ENCODE results near the gene MYO1E. TPM values are rescaled to one million over a fixed set of nuclear protein-coding genes. Genes with fewer than 3 reads are reported as not detected.

The MYO1E gene
- total and polyA plus RNA-seq, 4 donors, result 6.7 to 70.9 (median 21.6) TPM

DNA sequence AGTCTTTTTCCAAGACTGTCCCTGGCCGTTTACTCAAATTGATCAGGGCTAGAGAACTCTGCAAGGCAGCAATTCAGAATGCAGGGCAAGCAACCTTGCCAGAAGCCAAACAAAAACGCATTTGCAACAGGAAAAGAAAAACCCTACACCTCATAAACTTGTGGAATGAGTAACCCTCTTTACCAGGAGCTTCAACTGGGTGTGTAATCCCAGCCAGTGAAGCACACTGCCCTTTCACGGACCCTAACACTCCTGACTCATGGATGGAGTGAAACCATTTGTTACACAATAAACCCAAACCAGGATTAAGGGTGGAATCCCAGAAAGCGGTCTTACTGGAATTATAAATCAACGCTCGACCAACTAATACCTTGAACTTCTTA, 180.8 kb downstream of the MYO1E start:
- TF ChIP-seq YY1 (IDR thresholded peaks at IDR 0.05), result no peak
- TF ChIP-seq JUND (IDR thresholded peaks at IDR 0.05), result no peak
- no peak for TF ChIP-seq RAD21 (IDR thresholded peaks at IDR 0.05)
- Histone ChIP-seq H3K27me3 (ENCODE audit: control insufficient read depth in 4 of 4, insufficient read depth in 4 of 4, low read length in 3 of 4) (no peaks in the 10 kb centered on the region), H3K9me3 (ENCODE audit: control insufficient read depth in 4 of 4, low read length in 3 of 4) (no peaks in the 10 kb centered on the region), H3K36me3 (ENCODE audit: control insufficient read depth in 4 of 4, insufficient read depth in 3 of 4, low read depth in 1 of 4, low read length in 3 of 4) (peaks cover 11 to 66% (median 48%) of the 10 kb centered on the region in 4 donors), H3K4me3 (ENCODE audit: low read depth in 1 of 3, low read length in 3 of 3) (no peak overlapping the region), H3K27ac (ENCODE audit: low read depth in 1 of 2, low read length in 2 of 2) (no peak overlapping the region), H3K9ac (ENCODE audit: low read depth in 1 of 2, low read length in 2 of 2) (no peak overlapping the region), H3K4me1 (ENCODE audit: control insufficient read depth in 4 of 4, insufficient read depth in 4 of 4, low read length in 3 of 4) (no peaks in the 10 kb centered on the region)
- 87% methylated on average over 6 of the region's 6 CpGs for WGBS
- DNase-seq (ENCODE audit: low spot score), result no peak

DNA sequence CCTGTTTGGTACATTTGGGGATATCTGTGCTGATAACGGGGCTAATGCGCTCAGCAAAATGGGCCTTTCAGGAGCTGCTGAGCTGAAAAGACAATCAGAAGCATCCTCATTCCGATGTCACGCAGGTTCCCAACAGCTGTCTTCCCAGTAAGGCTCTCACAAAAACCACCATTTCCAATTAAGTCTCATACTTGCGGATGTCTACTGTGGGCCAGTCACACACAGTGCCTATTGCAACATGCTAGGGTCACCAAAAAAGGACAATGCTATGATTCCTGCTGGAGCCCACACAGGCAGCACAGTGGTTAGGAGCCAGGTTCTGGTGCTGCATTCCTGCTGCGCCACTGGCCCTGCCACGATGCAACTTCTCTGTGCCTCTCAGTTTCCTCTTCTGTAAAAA, 182.4 kb downstream of the MYO1E start:
- peaks cover 11 to 68% (median 47%) of the 10 kb centered on the region in 4 donors for H3K36me3 ChIP-seq (ENCODE audit: control insufficient read depth in 4 of 4, insufficient read depth in 3 of 4, low read depth in 1 of 4, low read length in 3 of 4)
- no peak for DNase-seq (ENCODE audit: low spot score)
- H3K4me1 ChIP-seq (ENCODE audit: control insufficient read depth in 4 of 4, insufficient read depth in 4 of 4, low read length in 3 of 4), result no peaks in the 10 kb centered on the region
- H3K27me3 ChIP-seq (ENCODE audit: control insufficient read depth in 4 of 4, insufficient read depth in 4 of 4, low read length in 3 of 4), result no peaks in the 10 kb centered on the region
- 95% methylated on average over 7 of the region's 7 CpGs for WGBS
- H3K9ac ChIP-seq (ENCODE audit: low read depth in 1 of 2, low read length in 2 of 2), result no peak overlapping the region
- no peak overlapping the region for H3K4me3 ChIP-seq (ENCODE audit: low read depth in 1 of 3, low read length in 3 of 3)
- H3K9me3 ChIP-seq (ENCODE audit: control insufficient read depth in 4 of 4, low read length in 3 of 4), result no peaks in the 10 kb centered on the region
- TF ChIP-seq FOXA2 (IDR thresholded peaks at IDR 0.05) (no peak), TAF1 (conservative IDR thresholded peaks at IDR 0.05) (no peak)
- TF ChIP-seq, protein P1, sequence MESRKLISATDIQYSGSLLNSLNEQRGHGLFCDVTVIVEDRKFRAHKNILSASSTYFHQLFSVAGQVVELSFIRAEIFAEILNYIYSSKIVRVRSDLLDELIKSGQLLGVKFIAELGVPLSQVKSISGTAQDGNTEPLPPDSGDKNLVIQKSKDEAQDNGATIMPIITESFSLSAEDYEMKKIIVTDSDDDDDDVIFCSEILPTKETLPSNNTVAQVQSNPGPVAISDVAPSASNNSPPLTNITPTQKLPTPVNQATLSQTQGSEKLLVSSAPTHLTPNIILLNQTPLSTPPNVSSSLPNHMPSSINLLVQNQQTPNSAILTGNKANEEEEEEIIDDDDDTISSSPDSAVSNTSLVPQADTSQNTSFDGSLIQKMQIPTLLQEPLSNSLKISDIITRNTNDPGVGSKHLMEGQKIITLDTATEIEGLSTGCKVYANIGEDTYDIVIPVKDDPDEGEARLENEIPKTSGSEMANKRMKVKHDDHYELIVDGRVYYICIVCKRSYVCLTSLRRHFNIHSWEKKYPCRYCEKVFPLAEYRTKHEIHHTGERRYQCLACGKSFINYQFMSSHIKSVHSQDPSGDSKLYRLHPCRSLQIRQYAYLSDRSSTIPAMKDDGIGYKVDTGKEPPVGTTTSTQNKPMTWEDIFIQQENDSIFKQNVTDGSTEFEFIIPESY (IDR thresholded peaks at IDR 0.05), result no peak
- H3K27ac ChIP-seq (ENCODE audit: low read depth in 1 of 2, low read length in 2 of 2), result no peak overlapping the region

DNA sequence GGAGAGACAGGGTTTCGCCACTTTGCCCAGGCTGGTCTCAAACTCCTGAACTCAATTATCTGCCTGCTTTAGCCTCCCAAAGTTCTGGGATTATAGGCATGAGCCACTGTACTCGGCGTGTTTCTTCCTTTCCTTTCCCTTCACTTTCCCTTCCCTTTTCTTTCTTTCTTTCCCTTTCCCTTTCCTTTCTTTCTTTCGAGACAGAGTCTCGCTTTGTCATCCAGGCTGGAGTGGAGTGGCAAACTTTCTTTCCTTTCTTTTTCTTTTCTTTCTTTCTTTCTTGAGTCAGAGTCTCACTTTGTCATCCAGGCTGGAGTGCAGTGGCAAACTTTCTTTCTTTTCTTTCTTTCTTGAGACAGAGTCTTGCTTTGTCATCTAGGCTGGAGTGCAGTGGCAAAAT, 183.4 kb downstream of the MYO1E start:
- H3K36me3 ChIP-seq (ENCODE audit: control insufficient read depth in 4 of 4, insufficient read depth in 3 of 4, low read depth in 1 of 4, low read length in 3 of 4), result peaks cover 11 to 63% (median 40%) of the 10 kb centered on the region in 4 donors
- no peak overlapping the region for H3K9ac ChIP-seq (ENCODE audit: low read depth in 1 of 2, low read length in 2 of 2)
- H3K4me3 ChIP-seq (ENCODE audit: low read depth in 1 of 3, low read length in 3 of 3), result no peak overlapping the region
- no peaks in the 10 kb centered on the region for H3K27me3 ChIP-seq (ENCODE audit: control insufficient read depth in 4 of 4, insufficient read depth in 4 of 4, low read length in 3 of 4)
- WGBS, result 95% methylated on average over 5 of the region's 5 CpGs
- no peak overlapping the region for H3K27ac ChIP-seq (ENCODE audit: low read depth in 1 of 2, low read length in 2 of 2)
- no peaks in the 10 kb centered on the region for H3K9me3 ChIP-seq (ENCODE audit: control insufficient read depth in 4 of 4, low read length in 3 of 4)
- DNase-seq (ENCODE audit: low spot score), result no peak
- TF ChIP-seq, protein P2, sequence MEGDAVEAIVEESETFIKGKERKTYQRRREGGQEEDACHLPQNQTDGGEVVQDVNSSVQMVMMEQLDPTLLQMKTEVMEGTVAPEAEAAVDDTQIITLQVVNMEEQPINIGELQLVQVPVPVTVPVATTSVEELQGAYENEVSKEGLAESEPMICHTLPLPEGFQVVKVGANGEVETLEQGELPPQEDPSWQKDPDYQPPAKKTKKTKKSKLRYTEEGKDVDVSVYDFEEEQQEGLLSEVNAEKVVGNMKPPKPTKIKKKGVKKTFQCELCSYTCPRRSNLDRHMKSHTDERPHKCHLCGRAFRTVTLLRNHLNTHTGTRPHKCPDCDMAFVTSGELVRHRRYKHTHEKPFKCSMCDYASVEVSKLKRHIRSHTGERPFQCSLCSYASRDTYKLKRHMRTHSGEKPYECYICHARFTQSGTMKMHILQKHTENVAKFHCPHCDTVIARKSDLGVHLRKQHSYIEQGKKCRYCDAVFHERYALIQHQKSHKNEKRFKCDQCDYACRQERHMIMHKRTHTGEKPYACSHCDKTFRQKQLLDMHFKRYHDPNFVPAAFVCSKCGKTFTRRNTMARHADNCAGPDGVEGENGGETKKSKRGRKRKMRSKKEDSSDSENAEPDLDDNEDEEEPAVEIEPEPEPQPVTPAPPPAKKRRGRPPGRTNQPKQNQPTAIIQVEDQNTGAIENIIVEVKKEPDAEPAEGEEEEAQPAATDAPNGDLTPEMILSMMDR (IDR thresholded peaks at IDR 0.05; ENCODE audit: low read depth, low read length, missing input control), result no peak
- TF ChIP-seq, protein P1 (IDR thresholded peaks at IDR 0.05), result no peak
- TF ChIP-seq FOXA2 (IDR thresholded peaks at IDR 0.05) (no peak), GABPA (IDR thresholded peaks at IDR 0.05 in 1 of 2, conservative IDR thresholded peaks at IDR 0.05 in 1 of 2) (no peak), RAD21 (IDR thresholded peaks at IDR 0.05) (no peak), HNF4G (IDR thresholded peaks at IDR 0.05) (no peak)
- TF ChIP-seq, protein P3, sequence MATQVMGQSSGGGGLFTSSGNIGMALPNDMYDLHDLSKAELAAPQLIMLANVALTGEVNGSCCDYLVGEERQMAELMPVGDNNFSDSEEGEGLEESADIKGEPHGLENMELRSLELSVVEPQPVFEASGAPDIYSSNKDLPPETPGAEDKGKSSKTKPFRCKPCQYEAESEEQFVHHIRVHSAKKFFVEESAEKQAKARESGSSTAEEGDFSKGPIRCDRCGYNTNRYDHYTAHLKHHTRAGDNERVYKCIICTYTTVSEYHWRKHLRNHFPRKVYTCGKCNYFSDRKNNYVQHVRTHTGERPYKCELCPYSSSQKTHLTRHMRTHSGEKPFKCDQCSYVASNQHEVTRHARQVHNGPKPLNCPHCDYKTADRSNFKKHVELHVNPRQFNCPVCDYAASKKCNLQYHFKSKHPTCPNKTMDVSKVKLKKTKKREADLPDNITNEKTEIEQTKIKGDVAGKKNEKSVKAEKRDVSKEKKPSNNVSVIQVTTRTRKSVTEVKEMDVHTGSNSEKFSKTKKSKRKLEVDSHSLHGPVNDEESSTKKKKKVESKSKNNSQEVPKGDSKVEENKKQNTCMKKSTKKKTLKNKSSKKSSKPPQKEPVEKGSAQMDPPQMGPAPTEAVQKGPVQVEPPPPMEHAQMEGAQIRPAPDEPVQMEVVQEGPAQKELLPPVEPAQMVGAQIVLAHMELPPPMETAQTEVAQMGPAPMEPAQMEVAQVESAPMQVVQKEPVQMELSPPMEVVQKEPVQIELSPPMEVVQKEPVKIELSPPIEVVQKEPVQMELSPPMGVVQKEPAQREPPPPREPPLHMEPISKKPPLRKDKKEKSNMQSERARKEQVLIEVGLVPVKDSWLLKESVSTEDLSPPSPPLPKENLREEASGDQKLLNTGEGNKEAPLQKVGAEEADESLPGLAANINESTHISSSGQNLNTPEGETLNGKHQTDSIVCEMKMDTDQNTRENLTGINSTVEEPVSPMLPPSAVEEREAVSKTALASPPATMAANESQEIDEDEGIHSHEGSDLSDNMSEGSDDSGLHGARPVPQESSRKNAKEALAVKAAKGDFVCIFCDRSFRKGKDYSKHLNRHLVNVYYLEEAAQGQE (IDR thresholded peaks at IDR 0.05), result no peak
- no peaks in the 10 kb centered on the region for H3K4me1 ChIP-seq (ENCODE audit: control insufficient read depth in 4 of 4, insufficient read depth in 4 of 4, low read length in 3 of 4)

All from liver (tissue), 9 donors.